ENCODE data around the gene ANKRD27.
"Not testable (repeated sequence)": the region's sequence is repeated elsewhere in the genome, so short reads cannot be mapped to it uniquely, and the experiment has no call there.

The ANKRD27 gene

DNA sequence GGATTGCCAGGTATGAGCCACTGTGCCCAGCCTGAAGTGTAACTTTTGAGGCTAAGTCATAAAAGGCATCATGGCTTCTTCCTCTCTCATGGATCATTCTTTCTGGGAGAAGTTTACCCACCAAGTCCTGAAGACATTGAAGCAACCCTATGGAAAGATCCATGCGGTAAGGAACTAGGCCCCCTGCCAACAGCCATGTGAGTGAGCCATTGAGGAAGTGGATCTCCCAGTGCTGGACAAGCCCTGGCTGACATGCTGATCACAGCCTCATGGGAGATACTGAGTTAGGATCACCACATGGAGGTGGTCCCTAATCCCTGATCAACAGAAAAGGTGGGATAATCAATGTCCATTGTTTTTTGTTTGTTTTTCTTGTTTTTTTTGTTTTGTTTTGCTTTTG is 13.3 kb upstream of the ANKRD27 start:
- no peak for DNase-seq (ENCODE audit: low spot score)

DNA sequence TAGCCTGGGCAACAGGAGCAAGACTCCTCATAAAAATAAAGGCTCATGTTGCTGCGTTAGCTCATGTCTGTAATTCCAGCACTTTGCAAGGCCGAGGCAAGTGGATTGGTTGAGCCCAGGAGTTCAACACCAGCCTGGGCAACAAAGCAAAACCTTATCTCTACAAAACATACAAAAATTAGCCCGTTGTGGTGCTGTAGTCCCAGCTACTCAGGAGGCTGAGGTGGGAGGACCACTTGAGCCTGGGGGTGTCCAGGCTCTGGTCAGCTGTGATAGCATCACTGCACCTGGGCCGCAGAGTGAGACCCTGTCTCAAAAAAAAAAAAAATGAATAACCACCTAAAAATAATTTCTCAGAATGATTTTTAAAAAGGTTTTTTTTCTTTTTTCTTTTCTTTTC is 12.7 kb upstream of the ANKRD27 start:
- DNase-seq (ENCODE audit: low spot score): no peak

DNA sequence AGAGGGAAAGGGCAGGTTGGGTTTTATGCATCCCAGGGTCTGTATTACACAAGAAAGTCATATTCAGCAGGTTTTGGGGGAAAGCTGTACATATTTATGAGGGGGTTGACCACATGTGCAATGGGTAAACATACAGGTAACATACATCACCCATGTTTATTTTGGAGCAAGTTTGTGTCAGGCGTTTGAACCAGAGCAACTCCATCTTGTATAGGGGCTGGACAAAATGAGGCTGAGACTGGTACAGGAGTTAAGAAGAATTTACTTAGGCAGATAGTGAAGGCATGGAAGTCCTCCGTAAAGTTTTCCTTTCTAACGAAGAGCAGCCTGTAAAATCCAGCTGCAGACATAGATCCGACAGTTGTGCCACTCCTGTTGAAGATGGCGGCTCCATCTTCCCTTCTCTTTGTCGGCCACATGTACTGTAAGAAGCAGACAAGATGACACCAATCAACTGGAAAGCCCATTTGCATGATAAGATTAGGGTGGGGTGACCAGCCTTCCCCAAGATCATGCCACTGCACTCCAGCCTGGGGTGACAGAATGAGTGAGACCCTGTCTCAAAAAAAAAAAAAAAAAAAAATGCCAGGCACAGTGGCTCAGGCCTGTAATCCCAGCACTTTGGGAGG is 12.0 kb upstream of the ANKRD27 start:
- DNase-seq (ENCODE audit: low spot score): no peak

DNA sequence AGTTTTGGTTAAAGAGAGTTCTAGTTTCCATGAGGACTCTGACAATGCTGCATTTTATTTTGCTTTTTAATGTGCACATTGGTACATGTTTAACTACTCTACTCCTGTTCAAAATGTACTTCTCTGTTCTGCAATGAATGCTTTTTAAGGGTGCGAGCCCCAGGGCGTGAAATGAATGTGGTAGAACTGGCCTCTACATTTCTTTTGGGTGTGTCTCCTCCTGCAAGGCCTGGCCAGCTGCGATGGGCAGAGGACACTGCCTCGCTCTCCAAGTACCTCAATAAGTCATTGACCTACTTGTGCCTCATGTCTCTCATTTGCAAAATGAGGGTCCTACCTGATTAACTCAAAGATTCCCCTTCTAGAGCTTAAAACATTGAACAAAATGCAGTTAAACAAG is 7.3 kb upstream of the ANKRD27 start:
- DNase-seq (ENCODE audit: low spot score): no peak

DNA sequence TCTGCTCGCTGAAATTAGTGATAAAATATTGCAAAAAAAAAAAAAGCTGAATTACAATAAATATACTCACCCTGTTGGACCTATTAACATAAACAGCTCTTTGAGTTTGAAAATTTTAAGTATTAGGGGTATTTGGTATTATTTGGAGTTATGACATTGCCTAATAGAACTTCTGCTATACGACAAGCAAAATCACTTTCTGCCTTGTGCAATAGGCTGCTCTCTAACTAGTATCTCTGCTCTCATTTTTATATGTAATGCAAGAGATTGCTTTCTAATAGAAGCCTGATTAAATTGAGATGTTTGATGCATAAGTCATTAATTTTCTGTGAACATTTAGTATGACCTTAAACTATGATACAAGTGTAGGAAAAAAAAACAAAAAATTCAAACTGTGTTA is 6.0 kb upstream of the ANKRD27 start:
- no peak for DNase-seq (ENCODE audit: low spot score)

DNA sequence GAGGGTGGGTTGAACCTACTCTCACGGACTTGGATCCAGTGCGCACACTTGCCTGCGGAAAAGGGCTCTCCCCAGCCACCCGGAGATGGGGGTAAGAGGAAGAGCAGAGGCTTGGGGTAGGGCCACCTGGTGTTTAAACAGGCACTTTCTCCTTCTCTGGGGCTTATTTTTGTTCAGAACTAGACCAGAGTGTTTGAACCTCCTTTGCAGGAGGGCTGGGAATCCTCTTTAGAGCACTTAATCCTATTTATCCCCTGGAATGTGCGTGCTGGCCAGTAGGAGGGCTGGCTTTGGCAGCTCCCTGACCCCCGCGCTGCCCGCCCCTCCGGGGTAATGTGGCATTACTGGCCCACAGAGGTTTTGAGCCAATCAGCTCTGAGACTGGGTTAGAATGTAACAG is 2.7 kb upstream of the ANKRD27 start:
- DNase-seq (ENCODE audit: low spot score): no peak

DNA sequence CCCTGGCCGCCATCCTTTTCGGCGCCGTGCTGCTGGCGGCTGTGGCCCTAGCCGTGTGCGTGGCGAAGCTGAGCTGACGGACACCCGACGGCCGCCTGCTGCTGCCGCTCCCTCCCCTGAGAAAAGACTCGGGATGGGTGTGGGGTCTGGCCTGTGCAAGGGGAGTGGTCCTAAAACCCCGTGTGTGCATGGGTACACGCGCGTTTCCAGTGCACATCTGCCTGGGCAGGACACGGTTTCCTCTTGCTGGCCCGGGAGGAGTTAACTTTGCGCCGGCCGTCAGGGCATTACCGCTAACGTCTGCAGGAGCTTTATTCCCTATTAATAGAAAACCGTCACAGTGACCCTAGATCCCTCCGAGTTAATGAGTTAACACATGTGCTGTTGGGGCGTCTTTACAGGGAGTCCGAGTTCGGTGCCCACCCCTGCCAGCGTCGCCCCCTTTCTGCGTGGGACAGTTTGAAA is 1.9 kb upstream of the ANKRD27 start:
- DNase-seq (ENCODE audit: low spot score): no peak

DNA sequence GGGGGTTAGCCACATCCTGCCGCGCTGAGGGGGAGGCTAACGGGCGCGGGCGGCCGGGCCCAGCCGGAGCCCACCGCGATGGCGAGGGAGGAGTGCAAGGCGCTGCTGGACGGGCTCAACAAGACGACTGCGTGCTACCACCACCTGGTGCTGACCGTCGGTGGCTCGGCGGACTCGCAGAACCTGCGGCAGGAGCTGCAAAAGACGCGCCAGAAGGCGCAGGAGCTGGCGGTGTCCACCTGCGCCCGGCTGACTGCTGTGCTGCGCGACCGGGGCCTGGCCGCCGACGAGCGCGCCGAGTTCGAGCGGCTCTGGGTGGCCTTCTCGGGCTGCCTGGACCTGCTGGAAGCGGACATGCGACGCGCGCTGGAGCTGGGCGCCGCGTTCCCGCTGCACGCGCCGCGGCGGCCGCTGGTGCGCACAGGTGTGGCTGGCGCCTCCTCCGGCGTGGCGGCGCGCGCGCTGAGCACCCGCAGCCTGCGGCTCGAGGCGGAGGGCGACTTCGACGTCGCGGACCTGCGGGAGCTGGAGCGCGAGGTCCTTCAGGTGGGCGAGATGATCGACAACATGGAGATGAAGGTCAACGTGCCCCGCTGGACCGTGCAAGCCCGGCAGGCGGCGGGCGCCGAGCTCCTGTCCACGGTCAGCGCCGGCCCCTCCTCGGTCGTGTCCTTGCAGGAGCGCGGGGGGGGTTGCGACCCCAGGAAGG is 1.4 kb upstream of the ANKRD27 start:
- DNase-seq (ENCODE audit: low spot score): no peak

DNA sequence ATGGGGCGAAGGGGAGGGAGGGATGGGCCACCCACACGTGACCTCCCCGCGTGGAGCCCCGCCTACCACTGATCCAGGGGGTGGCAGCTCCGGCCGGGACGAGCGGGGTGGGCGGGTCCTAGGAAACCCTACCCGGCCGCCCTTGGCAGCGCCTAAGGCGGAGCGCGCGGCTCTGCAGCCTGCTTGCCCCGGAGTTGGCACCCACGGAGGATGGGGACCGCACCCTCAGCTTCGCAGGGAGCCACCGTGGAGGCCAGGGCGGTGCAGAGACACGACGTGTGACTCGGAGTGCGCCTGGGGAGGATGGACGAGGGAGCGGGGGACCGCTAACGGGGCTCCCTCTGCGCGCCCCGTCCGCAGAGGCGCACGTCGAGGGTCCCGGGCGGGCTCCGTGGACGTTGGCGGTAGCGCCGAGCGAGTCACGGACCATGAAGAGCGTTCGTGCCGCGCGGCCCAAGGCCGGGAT is 773 bp upstream of the ANKRD27 start, which contains the start of gene RGS9BP:
Gene RGS9BP (plus strand): TSS at position 129 of the 466 bp plus-strand sequence. CDS start 416 bp downstream, outside the sequence.
- DNase-seq (ENCODE audit: low spot score): peak; percentile 62

DNA sequence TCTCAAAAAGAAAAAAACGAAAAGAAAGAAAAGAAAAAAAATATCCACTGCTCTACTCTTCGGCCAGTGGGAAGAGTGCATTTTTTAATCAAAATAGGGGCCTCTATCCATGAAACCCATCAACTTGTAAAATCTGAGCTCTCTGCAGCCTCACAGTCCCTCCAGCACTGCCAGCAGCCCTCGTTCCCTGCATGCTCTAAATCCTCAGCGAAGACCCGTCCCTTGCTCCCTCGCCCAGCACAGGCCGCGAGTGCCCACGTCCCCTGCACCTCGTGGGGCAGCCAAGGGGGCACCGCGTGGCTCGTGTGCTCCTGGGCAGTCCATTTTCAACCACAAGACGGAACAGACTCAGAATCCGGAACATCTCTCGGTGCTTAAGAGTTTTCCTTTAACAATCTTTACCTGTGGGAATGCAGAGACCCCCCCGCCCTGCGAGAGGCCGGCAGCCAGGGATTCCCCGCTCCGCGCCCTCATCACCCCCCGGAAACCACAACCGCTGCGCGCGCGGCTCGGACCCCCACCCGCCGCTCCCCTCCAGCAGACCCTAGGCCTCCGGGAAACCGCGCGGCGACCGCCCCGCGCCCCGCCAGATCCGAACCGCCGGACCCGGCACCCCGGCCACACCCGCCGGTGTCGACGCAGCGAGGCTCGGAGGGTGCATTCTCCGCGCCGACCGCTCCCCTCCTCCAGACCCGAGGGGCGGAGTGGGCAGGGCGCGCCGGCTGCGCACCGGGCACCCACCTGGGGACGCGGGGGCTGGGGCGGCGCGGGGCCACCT is 638 bp downstream of the ANKRD27 start:
- no peak for DNase-seq (ENCODE audit: low spot score)

DNA sequence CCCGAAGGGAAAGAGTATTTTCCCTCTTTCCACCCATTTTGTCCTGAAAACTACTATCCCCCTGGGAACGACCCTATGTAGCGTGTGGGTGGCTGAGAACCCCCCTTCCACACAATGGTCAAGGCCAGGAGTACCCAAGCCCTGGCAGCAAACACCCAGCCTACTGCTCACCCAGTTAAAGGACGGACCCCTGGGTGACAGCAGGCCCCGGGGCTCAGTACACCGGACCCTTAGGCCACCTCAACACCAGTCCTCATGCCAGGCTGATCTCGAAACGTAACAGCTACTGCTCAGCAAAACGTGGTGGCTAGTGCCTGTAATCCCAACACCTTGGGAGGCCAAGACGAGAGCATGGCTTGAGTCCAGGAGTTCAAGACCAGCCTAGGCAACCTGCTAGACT is 1.4 kb downstream of the ANKRD27 start:
- no peak for DNase-seq (ENCODE audit: low spot score)

DNA sequence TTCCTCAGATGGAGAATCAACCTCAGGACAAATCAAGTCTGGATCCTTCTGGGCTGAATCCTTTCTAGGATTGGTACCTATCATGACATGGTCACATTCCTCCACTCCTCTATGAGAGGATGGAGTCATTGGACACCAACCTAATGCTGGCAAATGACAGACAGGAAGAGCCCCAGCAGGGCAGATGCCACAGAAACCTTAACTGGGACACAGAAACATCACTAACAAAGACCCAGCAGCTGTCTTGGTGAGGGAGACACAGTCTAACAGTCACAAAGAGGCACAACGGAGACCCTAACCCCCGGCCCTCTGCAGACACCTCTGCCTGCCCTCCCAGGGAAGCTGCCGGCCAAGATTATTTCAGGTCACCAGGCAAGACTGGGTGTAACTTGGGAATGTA is 2.1 kb downstream of the ANKRD27 start:
- DNase-seq (ENCODE audit: low spot score): no peak

DNA sequence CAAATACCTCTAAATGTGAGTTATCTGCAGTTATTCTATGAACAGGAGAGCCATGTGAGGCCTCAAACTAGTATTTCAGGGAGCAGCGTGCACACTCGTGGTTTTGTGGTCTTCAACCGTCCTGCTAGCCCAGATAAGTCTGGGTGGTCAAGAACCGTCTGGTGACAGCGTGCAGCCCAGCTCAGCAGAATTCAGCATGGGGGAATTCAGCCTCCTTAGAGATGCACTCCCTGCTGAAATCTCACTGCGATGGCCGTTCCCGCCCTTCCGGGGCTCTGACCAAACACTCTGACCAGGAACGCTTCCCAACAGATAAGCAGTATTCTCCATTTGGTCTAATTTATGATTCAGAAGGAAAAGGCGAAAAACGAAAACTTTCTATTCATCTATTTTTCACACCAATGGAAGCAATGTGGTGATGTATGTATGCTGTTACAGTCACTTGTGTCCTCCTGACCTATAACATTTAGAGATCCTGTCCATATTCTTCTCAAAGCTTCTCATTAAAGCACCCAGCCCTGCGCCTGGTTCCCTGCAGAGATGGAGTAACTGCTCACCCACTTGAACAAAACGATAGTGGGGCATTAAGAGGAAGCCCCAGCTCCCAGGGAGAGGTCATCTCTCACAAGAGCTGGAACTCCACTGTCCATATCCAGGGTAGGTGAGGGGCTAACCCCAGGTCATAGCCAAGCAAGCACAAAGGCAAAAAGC is 2.9 kb downstream of the ANKRD27 start:
- DNase-seq (ENCODE audit: low spot score): no peak

DNA sequence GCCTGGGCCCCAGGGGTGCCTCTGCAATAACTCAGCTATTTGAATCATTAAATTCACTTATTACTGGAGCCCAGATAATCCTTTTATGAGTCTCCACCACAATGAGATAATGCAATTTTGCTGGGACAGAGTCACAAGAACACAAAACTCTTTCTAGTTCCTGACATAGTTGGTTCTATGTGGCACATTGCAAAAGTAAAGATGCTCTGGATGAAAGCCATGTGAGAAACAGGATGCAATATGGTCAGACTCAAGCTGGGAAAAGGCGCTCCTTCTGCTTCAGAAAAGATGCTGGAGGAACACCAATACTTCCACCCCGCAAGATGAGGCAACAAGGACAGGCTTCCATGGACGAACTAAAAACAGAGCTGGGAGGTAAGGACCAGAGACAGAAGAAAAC is 5.7 kb downstream of the ANKRD27 start:
- no peak for DNase-seq (ENCODE audit: low spot score)

DNA sequence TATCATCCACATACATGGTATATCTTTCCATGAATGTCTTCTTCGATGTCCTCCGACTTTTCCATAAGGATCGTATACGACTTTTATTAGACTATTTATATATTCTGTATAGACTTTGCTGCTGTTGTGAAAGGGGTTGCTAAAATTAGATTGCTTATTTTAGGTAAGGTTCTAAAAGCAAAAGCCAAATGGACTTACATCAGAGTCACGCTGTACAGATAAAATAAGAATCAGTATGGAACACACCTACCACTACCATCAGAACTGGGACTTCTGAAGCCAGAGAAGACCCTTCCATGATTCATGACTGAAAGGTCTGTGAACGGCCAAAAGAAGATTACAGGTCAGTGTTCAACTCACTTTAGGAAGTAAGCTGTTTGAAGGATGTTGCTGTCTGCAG is 8.9 kb downstream of the ANKRD27 start:
- DNase-seq (ENCODE audit: low spot score): no peak

DNA sequence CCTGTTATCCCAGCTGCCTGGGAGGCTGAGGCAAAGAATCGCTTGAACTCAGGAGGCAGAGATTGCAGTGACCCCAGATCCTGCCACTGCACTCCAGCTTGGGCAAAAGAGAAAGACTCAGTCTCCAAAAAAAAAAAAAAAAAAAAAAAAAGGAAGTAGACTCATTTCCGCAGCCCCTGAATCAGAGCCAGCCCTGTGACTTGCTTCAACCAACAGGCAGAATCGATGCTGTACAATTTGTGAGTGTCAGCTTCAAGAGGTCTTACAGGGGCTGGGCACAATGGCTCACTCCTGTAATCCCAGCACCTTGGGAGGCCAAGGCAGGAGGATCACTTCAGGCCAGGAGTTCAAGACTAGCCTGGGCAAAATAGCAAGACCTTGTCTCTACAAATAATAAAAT is 12.8 kb downstream of the ANKRD27 start:
- DNase-seq (ENCODE audit: low spot score): no peak

DNA sequence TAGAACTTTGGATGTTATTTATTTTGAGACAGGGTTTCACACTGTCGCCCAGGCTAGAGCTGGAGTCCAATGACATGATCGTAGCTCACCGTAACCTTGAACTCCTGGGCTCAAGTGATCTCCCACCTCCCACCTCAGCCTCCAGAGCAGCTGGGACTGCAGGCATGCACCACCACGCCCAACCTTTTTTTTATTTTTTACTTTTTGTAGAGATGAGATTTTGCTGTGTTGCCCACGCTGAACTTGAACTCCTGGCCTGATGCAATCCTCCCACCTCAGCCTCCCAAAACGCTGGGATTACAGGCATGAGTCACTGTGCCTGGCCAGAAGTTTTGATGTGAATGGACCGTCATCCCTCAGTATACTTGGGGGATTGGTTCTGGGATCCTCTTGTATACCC is 13.7 kb downstream of the ANKRD27 start:
- no peak for DNase-seq (ENCODE audit: low spot score)

DNA sequence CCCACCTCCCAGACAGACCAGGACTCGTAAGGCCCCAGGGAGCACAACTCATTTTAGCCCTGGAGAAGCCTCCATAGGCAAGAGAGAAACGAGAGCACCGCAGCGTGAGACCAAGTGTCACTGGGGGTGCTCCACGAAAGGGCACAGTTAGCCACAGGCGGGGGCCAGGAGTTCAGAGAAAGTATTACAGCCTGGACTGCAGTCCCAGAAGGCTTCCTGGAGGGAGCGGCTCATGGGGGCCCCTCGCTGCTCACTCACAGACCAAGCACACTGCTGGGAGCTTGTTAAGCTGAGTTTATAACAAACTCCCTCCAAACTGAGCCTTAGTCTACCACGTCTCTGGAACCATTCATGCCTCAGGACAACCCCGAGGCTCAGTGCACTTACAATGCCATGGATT is 16.5 kb downstream of the ANKRD27 start:
- no peak for DNase-seq (ENCODE audit: low spot score)

DNA sequence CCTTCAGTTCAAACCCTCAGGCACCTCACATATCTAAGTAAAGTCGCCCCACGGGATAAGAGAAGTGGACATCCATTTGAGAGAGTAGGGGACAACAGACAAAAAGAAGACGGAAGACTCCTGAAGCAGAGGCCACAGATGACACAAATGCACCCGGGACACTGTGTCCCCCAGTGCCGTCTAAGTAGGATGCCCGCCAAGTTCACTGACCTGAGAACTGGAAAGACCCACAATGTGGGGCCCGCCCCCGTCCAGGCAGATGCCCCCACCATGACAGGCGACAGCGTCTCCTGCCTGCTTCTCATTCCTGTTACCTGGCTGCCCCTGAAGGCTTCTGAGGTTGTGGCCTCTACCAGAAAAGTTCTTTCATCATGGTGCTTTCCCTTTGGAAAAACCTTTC is 16.9 kb downstream of the ANKRD27 start:
- DNase-seq (ENCODE audit: low spot score): no peak

DNA sequence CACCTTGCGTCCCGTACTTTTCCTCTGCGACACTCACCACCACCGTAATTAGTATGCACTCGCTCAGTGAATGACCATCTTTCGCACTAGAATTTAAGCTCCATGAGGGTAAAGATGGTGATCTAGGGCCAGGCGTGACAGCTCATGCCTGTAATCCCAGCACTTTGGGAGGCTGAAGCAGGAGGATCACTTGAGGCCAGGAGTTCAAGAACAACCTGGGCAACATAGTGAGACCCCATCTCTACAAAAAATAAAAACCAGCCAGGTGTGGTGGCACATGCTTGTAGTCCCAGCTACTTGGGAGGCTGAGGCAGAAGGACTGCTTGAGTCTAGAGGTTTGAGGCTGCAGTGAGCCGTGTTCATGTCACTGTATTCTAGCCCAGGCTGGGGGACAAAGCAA is 18.6 kb downstream of the ANKRD27 start:
- not testable (repeated sequence) for DNase-seq (ENCODE audit: low spot score)

DNA sequence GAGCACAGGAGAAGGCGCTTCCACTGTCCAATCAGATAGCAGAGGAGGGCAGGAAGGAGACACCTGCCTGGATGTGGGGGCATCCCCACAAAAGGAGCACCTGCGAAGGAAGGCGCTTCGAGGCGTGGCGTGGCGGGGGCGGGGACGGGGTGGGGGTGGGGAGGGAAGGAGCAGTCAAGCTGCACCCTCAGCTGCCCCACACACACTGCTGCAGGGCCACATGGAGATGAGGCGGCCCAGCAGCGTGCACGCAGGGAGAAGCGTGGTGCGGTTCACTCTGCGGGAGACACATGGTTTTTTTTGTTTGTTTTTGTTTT is 21.4 kb downstream of the ANKRD27 start:
- DNase-seq (ENCODE audit: low spot score): no peak

DNA sequence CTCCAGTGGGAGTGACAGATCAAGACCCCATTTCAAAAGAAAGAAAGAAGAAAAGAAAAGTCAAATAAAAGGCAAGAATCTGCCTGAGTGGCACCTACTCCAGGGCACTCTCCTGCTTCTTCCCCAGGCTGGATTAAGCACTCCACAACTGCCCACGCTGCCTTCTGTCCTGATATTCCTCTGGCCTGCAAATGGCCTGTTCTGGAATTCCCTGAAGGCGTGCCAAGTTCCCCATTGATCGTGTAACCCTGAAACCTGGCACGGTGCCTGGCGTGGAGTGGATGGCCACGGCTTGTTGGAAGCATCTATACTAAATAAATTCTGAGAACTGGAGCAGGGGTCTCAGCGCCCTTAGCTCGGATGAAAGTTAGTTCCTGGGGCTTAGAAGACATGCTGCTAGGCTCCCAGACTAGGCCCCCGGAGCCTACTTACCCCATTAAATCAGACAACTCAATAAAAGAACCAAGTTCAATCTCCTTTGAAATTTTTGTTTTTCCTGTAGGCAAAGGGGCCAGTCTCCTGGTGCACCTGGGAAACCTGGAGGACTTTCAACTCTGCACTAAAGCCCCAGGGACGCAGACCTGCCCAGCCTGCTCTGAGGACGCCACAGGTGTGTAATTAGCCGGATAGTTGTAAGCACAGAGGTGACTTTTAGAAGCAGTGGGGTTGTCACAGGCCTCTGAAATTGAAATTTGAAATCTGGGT is 21.9 kb downstream of the ANKRD27 start:
- peak; percentile 32 for DNase-seq (ENCODE audit: low spot score)
